ENCODE measurements around the gene NOTCH4. TPM values are rescaled to one million over a fixed set of nuclear protein-coding genes. Genes with fewer than 3 reads are reported as not detected.

NOTCH4 gene
- total and polyA plus RNA-seq, 8 donors, result 3.1 to 45.2 (median 5.9) TPM

GRCh38 chr6:32208996-32209395, 14.9 kb downstream of the NOTCH4 start:
- 39 to 54% methylated on average over 1 of the region's 1 CpG for WGBS, 2 donors
- FAIRE-seq (no peak), ATAC-seq (no peak), DNase-seq (no peak)
- H3K36me3 ChIP-seq, result no peaks in the 10 kb centered on the region
- no peak overlapping the region for H3K4me3 ChIP-seq
- no peak overlapping the region for H3K27ac ChIP-seq
- no peaks in the 10 kb centered on the region for H3K9me3 ChIP-seq
- intact Hi-C loops (cut with DNase I), result no loop called here
- no peak for TF ChIP-seq CTCF (IDR thresholded peaks at IDR 0.05)
- H3K27me3 ChIP-seq, result no peaks in the 10 kb centered on the region
- H3K4me1 ChIP-seq, result no peaks in the 10 kb centered on the region

GRCh38 chr6:32204268-32204715, 19.6 kb downstream of the NOTCH4 start:
- 74 to 83% methylated on average over 3 of the region's 3 CpGs for WGBS, 2 donors
- no peak for FAIRE-seq

GRCh38 chr6:32203426-32204267, 20.2 kb downstream of the NOTCH4 start:
- no peak for TF ChIP-seq CTCF (IDR thresholded peaks at IDR 0.05)
- no peak overlapping the region for H3K27ac ChIP-seq
- no peak overlapping the region for H3K4me3 ChIP-seq
- no peaks in the 10 kb centered on the region for H3K4me1 ChIP-seq
- H3K9me3 ChIP-seq, result no peaks in the 10 kb centered on the region
- intact Hi-C loops (cut with DNase I), result no loop called here
- FAIRE-seq (no peak), DNase-seq (no peak), ATAC-seq (no peak)
- H3K27me3 ChIP-seq, result no peaks in the 10 kb centered on the region
- 55 to 69% methylated on average over 9 of the region's 9 CpGs for WGBS, 2 donors
- no peaks in the 10 kb centered on the region for H3K36me3 ChIP-seq

More at GRCh38 chr6:32204268-32204715, 19.6 kb downstream of the NOTCH4 start:
- Histone ChIP-seq H3K4me1 (no peaks in the 10 kb centered on the region), H3K27ac (no peak overlapping the region), H3K27me3 (no peaks in the 10 kb centered on the region), H3K36me3 (no peaks in the 10 kb centered on the region), H3K9me3 (no peaks in the 10 kb centered on the region), H3K4me3 (no peak overlapping the region)
- ATAC-seq, result no peak
- no peak for TF ChIP-seq CTCF (IDR thresholded peaks at IDR 0.05)
- no peak for DNase-seq
- intact Hi-C loops (cut with DNase I), result no loop called here

- H3K27me3 ChIP-seq, result no peaks in the 10 kb centered on the region
- H3K9me3 ChIP-seq, result no peaks in the 10 kb centered on the region
- H3K4me3 ChIP-seq, result no peak overlapping the region
- H3K36me3 ChIP-seq, result no peaks in the 10 kb centered on the region
- no peak overlapping the region for H3K27ac ChIP-seq
- DNase-seq, result peak in 1 of 6 donors; percentile 42
- no peak for FAIRE-seq
- no peak for TF ChIP-seq CTCF (IDR thresholded peaks at IDR 0.05)
- ATAC-seq, result no peak
- peaks cover 0 to 2% (median 0%) of the 10 kb centered on the region in 3 donors for H3K4me1 ChIP-seq
- WGBS, 2 donors, result 67 to 82% methylated on average over 9 of the region's 9 CpGs
- intact Hi-C loops (cut with DNase I), result no loop called here
Measured at GRCh38 chr6:32202186-32202585, 21.7 kb downstream of the NOTCH4 start.

Data from pancreas (tissue), 10 donors.